ENCODE measurements around the gene SCLT1.

GRCh38 chr4:128854433-128854832 lies 238.9 kb downstream of the SCLT1 start:
- no peak for TF ChIP-seq POLR2A (IDR thresholded peaks at IDR 0.05)
- TF ChIP-seq, protein P1, sequence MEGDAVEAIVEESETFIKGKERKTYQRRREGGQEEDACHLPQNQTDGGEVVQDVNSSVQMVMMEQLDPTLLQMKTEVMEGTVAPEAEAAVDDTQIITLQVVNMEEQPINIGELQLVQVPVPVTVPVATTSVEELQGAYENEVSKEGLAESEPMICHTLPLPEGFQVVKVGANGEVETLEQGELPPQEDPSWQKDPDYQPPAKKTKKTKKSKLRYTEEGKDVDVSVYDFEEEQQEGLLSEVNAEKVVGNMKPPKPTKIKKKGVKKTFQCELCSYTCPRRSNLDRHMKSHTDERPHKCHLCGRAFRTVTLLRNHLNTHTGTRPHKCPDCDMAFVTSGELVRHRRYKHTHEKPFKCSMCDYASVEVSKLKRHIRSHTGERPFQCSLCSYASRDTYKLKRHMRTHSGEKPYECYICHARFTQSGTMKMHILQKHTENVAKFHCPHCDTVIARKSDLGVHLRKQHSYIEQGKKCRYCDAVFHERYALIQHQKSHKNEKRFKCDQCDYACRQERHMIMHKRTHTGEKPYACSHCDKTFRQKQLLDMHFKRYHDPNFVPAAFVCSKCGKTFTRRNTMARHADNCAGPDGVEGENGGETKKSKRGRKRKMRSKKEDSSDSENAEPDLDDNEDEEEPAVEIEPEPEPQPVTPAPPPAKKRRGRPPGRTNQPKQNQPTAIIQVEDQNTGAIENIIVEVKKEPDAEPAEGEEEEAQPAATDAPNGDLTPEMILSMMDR (IDR thresholded peaks at IDR 0.05), result no peak

All from body of pancreas (tissue), 4 donors.